Measurements from ENCODE around the gene HRH2.

Gene HRH2

DNA sequence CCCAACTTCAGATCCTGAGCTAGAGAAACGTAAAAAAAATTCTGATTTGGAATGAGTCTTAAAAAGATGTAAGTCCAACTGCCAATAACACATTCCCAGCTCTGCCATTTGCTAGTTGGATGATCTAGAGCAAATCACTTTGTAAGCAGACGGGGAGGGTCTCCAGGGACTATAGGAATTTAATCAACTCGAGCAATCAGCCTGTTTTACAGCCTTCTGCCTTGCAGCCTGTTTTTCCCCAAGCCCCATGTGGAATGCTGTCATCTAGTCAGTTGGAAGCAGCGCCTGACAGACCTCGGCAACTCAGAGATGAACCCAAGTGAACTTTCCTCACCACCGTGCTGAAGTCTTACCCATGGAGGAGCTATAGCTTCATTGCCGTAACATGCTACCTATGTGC lies 34.8 kb upstream of the HRH2 start:
- Histone ChIP-seq H3K36me3 (ENCODE audit: control insufficient read depth in 1 of 2, insufficient read depth in 2 of 2, low read length in 2 of 2) (no peaks in the 10 kb centered on the region), H3K27ac (ENCODE audit: low read length) (no peak overlapping the region), H3K4me3 (ENCODE audit: low read depth in 1 of 2, low read length in 2 of 2) (no peak overlapping the region), H3K9me3 (ENCODE audit: control insufficient read depth in 1 of 2, low read length in 2 of 2) (peaks cover 0 to 4% of the 10 kb centered on the region in 2 donors), H3K27me3 (ENCODE audit: low read depth, low read length) (no peaks in the 10 kb centered on the region), H3K4me1 (ENCODE audit: control insufficient read depth in 1 of 2, insufficient read depth in 2 of 2, low read length in 2 of 2) (no peaks in the 10 kb centered on the region)

DNA sequence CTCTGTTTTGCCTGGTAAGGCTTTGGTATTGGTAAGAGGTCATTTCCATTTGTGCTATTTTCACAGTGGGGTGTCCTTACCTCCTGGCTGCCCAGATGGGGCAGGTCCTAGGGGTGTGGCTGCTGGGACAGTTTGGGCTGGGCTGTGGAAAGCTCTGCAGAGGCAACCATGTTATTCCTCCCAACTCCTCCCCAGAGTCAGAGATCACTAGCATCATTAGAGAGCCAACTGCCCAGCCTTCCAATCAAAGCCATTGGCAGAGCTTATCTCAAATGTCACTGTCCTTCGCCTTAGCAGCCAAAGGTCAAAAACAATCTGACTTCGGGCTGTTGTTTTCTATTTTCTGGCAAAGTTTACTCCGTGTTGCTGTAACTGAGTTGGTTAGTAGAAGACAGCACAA lies 33.6 kb upstream of the HRH2 start:
- H3K27me3 ChIP-seq (ENCODE audit: low read depth, low read length): no peaks in the 10 kb centered on the region
- no peak overlapping the region for H3K27ac ChIP-seq (ENCODE audit: low read length)
- no peaks in the 10 kb centered on the region for H3K36me3 ChIP-seq (ENCODE audit: control insufficient read depth in 1 of 2, insufficient read depth in 2 of 2, low read length in 2 of 2)
- no peak overlapping the region for H3K4me3 ChIP-seq (ENCODE audit: low read depth in 1 of 2, low read length in 2 of 2)
- peaks cover 0 to 4% of the 10 kb centered on the region in 2 donors for H3K9me3 ChIP-seq (ENCODE audit: control insufficient read depth in 1 of 2, low read length in 2 of 2)
- no peaks in the 10 kb centered on the region for H3K4me1 ChIP-seq (ENCODE audit: control insufficient read depth in 1 of 2, insufficient read depth in 2 of 2, low read length in 2 of 2)

DNA sequence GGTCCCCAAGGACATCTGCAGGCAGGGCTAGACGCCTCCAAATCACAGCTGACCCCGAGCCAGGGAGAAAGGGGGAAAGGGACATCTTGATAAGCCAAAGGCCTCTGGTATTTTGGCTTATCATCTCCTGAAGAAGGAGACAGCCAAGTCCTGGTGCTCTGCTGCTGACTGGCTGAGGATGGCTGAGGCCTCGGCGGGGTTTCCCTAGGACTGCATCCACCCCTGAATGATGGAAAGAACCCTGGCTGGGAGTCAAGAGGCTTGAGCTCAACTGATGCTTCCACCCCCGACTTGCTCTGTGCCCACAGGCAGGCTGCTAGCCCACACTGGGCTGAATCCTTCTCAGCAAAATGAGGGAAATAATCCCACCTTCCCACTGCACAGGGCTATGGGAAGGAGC lies 30.9 kb upstream of the HRH2 start:
- Histone ChIP-seq H3K27me3 (ENCODE audit: low read depth, low read length) (no peaks in the 10 kb centered on the region), H3K27ac (ENCODE audit: low read length) (no peak overlapping the region), H3K36me3 (ENCODE audit: control insufficient read depth in 1 of 2, insufficient read depth in 2 of 2, low read length in 2 of 2) (no peaks in the 10 kb centered on the region), H3K9me3 (ENCODE audit: control insufficient read depth in 1 of 2, low read length in 2 of 2) (peaks cover 0 to 18% of the 10 kb centered on the region in 2 donors), H3K4me3 (ENCODE audit: low read depth in 1 of 2, low read length in 2 of 2) (no peak overlapping the region), H3K4me1 (ENCODE audit: control insufficient read depth in 1 of 2, insufficient read depth in 2 of 2, low read length in 2 of 2) (no peaks in the 10 kb centered on the region)

DNA sequence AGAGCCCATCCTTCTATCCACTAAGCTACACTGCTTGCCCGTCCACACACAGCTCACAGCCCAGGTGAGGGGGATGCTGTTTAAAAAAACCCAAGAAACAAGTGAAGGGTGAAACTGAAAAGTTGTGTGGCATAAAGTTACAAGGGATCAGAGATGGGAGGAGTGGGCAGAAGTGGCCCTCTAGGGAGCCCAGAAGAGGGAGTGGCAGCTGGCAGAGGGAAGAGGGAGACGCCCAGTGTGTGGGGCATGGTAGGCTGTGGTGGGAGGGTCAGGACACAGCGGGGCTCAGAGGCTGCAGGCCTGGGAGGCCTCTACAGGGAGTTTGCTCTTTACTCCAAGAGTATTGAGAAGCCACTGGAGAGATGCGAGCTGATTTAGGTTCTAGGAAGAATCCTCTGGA lies 30.1 kb upstream of the HRH2 start:
- Histone ChIP-seq H3K27ac (ENCODE audit: low read length) (no peak overlapping the region), H3K9me3 (ENCODE audit: control insufficient read depth in 1 of 2, low read length in 2 of 2) (peaks cover 0 to 18% of the 10 kb centered on the region in 2 donors), H3K36me3 (ENCODE audit: control insufficient read depth in 1 of 2, insufficient read depth in 2 of 2, low read length in 2 of 2) (no peaks in the 10 kb centered on the region), H3K4me1 (ENCODE audit: control insufficient read depth in 1 of 2, insufficient read depth in 2 of 2, low read length in 2 of 2) (no peaks in the 10 kb centered on the region), H3K4me3 (ENCODE audit: low read depth in 1 of 2, low read length in 2 of 2) (no peak overlapping the region), H3K27me3 (ENCODE audit: low read depth, low read length) (no peaks in the 10 kb centered on the region)

- H3K27ac ChIP-seq (ENCODE audit: low read length): no peak overlapping the region
- no peaks in the 10 kb centered on the region for H3K36me3 ChIP-seq (ENCODE audit: control insufficient read depth in 1 of 2, insufficient read depth in 2 of 2, low read length in 2 of 2)
Observed at GRCh38 chr5:175628668-175629067, 29.2 kb upstream of the HRH2 start.

GRCh38 chr5:175629261-175629660 lies 28.6 kb upstream of the HRH2 start:
- Histone ChIP-seq H3K4me1 (ENCODE audit: control insufficient read depth in 1 of 2, insufficient read depth in 2 of 2, low read length in 2 of 2) (no peaks in the 10 kb centered on the region), H3K4me3 (ENCODE audit: low read depth in 1 of 2, low read length in 2 of 2) (no peak overlapping the region), H3K27me3 (ENCODE audit: low read depth, low read length) (no peaks in the 10 kb centered on the region), H3K36me3 (ENCODE audit: control insufficient read depth in 1 of 2, insufficient read depth in 2 of 2, low read length in 2 of 2) (no peaks in the 10 kb centered on the region), H3K9me3 (ENCODE audit: control insufficient read depth in 1 of 2, low read length in 2 of 2) (peaks cover 0 to 18% of the 10 kb centered on the region in 2 donors), H3K27ac (ENCODE audit: low read length) (no peak overlapping the region)

More at GRCh38 chr5:175628668-175629067, 29.2 kb upstream of the HRH2 start:
- peaks cover 0 to 18% of the 10 kb centered on the region in 2 donors for H3K9me3 ChIP-seq (ENCODE audit: control insufficient read depth in 1 of 2, low read length in 2 of 2)
- no peaks in the 10 kb centered on the region for H3K27me3 ChIP-seq (ENCODE audit: low read depth, low read length)
- no peaks in the 10 kb centered on the region for H3K4me1 ChIP-seq (ENCODE audit: control insufficient read depth in 1 of 2, insufficient read depth in 2 of 2, low read length in 2 of 2)
- H3K4me3 ChIP-seq (ENCODE audit: low read depth in 1 of 2, low read length in 2 of 2): no peak overlapping the region

- H3K9me3 ChIP-seq (ENCODE audit: control insufficient read depth in 1 of 2, low read length in 2 of 2): peaks cover 0 to 18% of the 10 kb centered on the region in 2 donors
- no peaks in the 10 kb centered on the region for H3K36me3 ChIP-seq (ENCODE audit: control insufficient read depth in 1 of 2, insufficient read depth in 2 of 2, low read length in 2 of 2)
- no peak overlapping the region for H3K4me3 ChIP-seq (ENCODE audit: low read depth in 1 of 2, low read length in 2 of 2)
- H3K27me3 ChIP-seq (ENCODE audit: low read depth, low read length): no peaks in the 10 kb centered on the region
- no peaks in the 10 kb centered on the region for H3K4me1 ChIP-seq (ENCODE audit: control insufficient read depth in 1 of 2, insufficient read depth in 2 of 2, low read length in 2 of 2)
- no peak overlapping the region for H3K27ac ChIP-seq (ENCODE audit: low read length)
Observed at GRCh38 chr5:175629793-175630192, 28.1 kb upstream of the HRH2 start.

DNA sequence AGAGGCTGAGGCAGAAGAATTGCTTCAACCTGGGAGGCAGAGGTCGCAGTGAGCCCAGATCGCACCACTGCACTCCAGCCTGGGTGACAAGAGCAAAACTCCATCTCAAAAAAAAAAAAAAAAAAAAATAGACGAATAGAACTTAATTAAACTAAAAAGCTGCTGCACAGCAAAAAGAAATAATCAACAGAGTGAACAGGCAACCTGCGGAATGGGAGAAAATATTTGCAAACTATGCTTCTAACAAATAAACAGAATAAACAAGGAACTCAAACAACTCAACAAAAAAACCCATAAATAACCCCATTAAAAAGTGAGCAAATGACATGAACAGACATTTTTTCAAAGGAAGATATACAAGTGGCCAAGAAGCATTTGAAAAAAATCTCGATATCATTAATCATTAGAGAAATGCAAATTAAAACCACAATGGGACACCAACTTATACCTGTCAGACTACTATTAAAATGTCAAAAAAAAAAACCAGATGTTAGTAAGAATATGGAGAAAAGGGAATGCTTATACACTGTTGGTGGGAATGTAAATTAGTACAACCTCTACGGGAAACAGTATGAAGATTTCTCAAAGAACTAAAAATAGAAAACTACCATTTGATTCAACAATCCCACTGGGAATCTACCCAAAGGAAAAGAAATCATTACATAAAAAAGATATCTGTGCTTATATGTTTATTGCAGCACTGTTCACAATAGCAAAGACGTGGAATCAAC lies 21.9 kb upstream of the HRH2 start:
- Histone ChIP-seq H3K4me3 (ENCODE audit: low read depth in 1 of 2, low read length in 2 of 2) (no peak overlapping the region), H3K4me1 (ENCODE audit: control insufficient read depth in 1 of 2, insufficient read depth in 2 of 2, low read length in 2 of 2) (no peaks in the 10 kb centered on the region), H3K36me3 (ENCODE audit: control insufficient read depth in 1 of 2, insufficient read depth in 2 of 2, low read length in 2 of 2) (no peaks in the 10 kb centered on the region), H3K27me3 (ENCODE audit: low read depth, low read length) (no peaks in the 10 kb centered on the region), H3K27ac (ENCODE audit: low read length) (no peak overlapping the region), H3K9me3 (ENCODE audit: control insufficient read depth in 1 of 2, low read length in 2 of 2) (peaks cover 0 to 3% of the 10 kb centered on the region in 2 donors)

- no peaks in the 10 kb centered on the region for H3K36me3 ChIP-seq (ENCODE audit: control insufficient read depth in 1 of 2, insufficient read depth in 2 of 2, low read length in 2 of 2)
- H3K4me3 ChIP-seq (ENCODE audit: low read depth in 1 of 2, low read length in 2 of 2): no peak overlapping the region
- no peaks in the 10 kb centered on the region for H3K27me3 ChIP-seq (ENCODE audit: low read depth, low read length)
- no peaks in the 10 kb centered on the region for H3K9me3 ChIP-seq (ENCODE audit: control insufficient read depth in 1 of 2, low read length in 2 of 2)
- H3K27ac ChIP-seq (ENCODE audit: low read length): no peak overlapping the region
- H3K4me1 ChIP-seq (ENCODE audit: control insufficient read depth in 1 of 2, insufficient read depth in 2 of 2, low read length in 2 of 2): no peaks in the 10 kb centered on the region
Observed at GRCh38 chr5:175638305-175638704, 19.6 kb upstream of the HRH2 start.

DNA sequence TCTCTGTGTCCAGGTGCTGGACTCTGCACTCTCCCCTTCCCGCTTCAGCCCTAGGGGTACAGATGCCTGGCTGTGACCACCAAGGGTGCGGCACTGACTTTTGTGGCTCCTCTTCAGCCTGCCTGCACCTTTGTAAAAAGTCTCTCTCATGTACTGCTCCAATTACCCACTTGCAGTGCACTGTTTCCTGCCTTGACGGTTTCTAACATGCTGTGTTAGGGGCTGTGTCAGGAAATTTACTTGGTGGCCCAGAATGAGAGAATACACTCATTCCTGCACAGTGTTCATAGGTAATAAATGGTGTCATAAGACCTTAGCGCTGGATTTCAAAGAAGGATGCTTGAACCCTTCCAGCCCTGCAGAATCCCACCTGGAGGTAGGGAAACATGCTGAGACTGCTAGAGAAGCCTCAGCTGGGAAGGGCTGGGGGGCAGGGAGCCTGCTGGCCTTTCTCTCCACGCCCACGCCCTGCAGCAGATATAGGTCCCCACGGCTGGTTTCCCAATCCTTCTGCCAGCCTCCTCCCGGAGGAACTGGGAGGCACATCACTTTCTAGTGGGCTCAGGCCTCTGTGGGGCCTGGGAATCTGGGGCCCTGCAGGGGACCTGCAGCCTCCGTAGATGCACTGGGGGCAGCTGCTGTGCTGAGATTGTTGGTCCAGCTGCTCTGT lies 17.6 kb upstream of the HRH2 start:
- H3K27me3 ChIP-seq (ENCODE audit: low read depth, low read length): no peaks in the 10 kb centered on the region
- H3K9me3 ChIP-seq (ENCODE audit: control insufficient read depth in 1 of 2, low read length in 2 of 2): no peaks in the 10 kb centered on the region
- no peak overlapping the region for H3K27ac ChIP-seq (ENCODE audit: low read length)
- no peaks in the 10 kb centered on the region for H3K36me3 ChIP-seq (ENCODE audit: control insufficient read depth in 1 of 2, insufficient read depth in 2 of 2, low read length in 2 of 2)
- no peaks in the 10 kb centered on the region for H3K4me1 ChIP-seq (ENCODE audit: control insufficient read depth in 1 of 2, insufficient read depth in 2 of 2, low read length in 2 of 2)
- no peak overlapping the region for H3K4me3 ChIP-seq (ENCODE audit: low read depth in 1 of 2, low read length in 2 of 2)

- no peak overlapping the region for H3K27ac ChIP-seq (ENCODE audit: low read length)
- no peaks in the 10 kb centered on the region for H3K36me3 ChIP-seq (ENCODE audit: control insufficient read depth in 1 of 2, insufficient read depth in 2 of 2, low read length in 2 of 2)
- no peaks in the 10 kb centered on the region for H3K27me3 ChIP-seq (ENCODE audit: low read depth, low read length)
- H3K9me3 ChIP-seq (ENCODE audit: control insufficient read depth in 1 of 2, low read length in 2 of 2): peaks cover 0 to 10% of the 10 kb centered on the region in 2 donors
- H3K4me3 ChIP-seq (ENCODE audit: low read depth in 1 of 2, low read length in 2 of 2): no peak overlapping the region
- H3K4me1 ChIP-seq (ENCODE audit: control insufficient read depth in 1 of 2, insufficient read depth in 2 of 2, low read length in 2 of 2): no peaks in the 10 kb centered on the region
Observed at GRCh38 chr5:175642998-175643397, 14.9 kb upstream of the HRH2 start.

Data from muscle layer of duodenum (tissue), 2 donors.